ENCODE data around the gene TOPBP1. TPM values are rescaled to one million over a fixed set of nuclear protein-coding genes. Genes with fewer than 3 reads are reported as not detected.
A peak's percentile ranks its signal among the peaks of the same experiment; 100 is the strongest.

The TOPBP1 gene
- total and polyA plus RNA-seq, 2 of the 4 experiments (the other 2 are of a cell fraction), result 19.5 to 50.5 TPM

GRCh38 chr3:133570139-133570936, 91.4 kb downstream of the TOPBP1 start:
- peaks cover 11% of the 10 kb centered on the region for H4K20me1 ChIP-seq (ENCODE audit: insufficient read depth, low read length)
- peak; percentile 81 for DNase-seq
- peak overlapping the region; percentile 7 for H2AK9ac ChIP-seq (replicated peaks; ENCODE audit: low read depth, low read length, poor library complexity)
- peak; percentile 1 for ATAC-seq (ENCODE audit: low read depth)
- H3K9ac ChIP-seq (ENCODE audit: low read depth, low read length), result no peak overlapping the region; the same call in 1 of the 2 replicates
- no peaks in the 10 kb centered on the region for H3K27me3 ChIP-seq (ENCODE audit: control insufficient read depth, insufficient read depth, low read length)
- peak overlapping the region; percentile 71 for H3K4ac ChIP-seq (ENCODE audit: low read depth, low read length)
- peaks cover 17% of the 10 kb centered on the region for H3K4me1 ChIP-seq (ENCODE audit: control insufficient read depth, insufficient read depth, low read length)
- TF ChIP-seq MAFK (IDR thresholded peaks at IDR 0.05; ENCODE audit: low read depth, low read length), result peak; percentile 67
- no peak for TF ChIP-seq CTCF (conservative IDR thresholded peaks at IDR 0.05; ENCODE audit: low read depth, low read length)
- no peak for TF ChIP-seq RCOR1 (IDR thresholded peaks at IDR 0.05; ENCODE audit: insufficient replicate concordance, low read length)
- TF ChIP-seq MAZ (IDR thresholded peaks at IDR 0.05; ENCODE audit: borderline replicate concordance, low read depth, low read length), result no peak
- no peak; the same call in 1 of the 2 replicates for TF ChIP-seq CEBPB (IDR thresholded peaks at IDR 0.05; ENCODE audit: low read depth, low read length)
- TF ChIP-seq ELK1 (IDR thresholded peaks at IDR 0.05; ENCODE audit: borderline replicate concordance, low read depth, low read length), result no peak
- TF ChIP-seq POLR2A (IDR thresholded peaks at IDR 0.05; ENCODE audit: low read depth, low read length), result no peak
- no peak for TF ChIP-seq SMC3 (IDR thresholded peaks at IDR 0.05; ENCODE audit: low read depth, low read length)
- TF ChIP-seq RFX5 (IDR thresholded peaks at IDR 0.05; ENCODE audit: low read depth, low read length), result no peak
- H3K4me2 ChIP-seq (ENCODE audit: low read depth, low read length), result peak overlapping the region; percentile 9; the same call in 1 of the 2 replicates
- no peak overlapping the region for H3K4me3 ChIP-seq (ENCODE audit: insufficient read depth, low read depth, low read length)
- peak overlapping the region; percentile 71 for H2BK120ac ChIP-seq (ENCODE audit: low read depth, low read length)
- peak overlapping the region; percentile 89 for H4K91ac ChIP-seq (ENCODE audit: insufficient read depth, low read depth, low read length)
- H4K8ac ChIP-seq (ENCODE audit: low read depth in 2 of 2, low read length in 2 of 2), result peak overlapping the region in 1 of 2 experiments; percentile 80; a peak in 2 of 4 replicates
- dilution Hi-C loops (cut with HindIII; ENCODE audit: low sequenced_read_pairs, unreplicated experiment), result no loop called here
- peak overlapping the region; percentile 65 for H3K14ac ChIP-seq (replicated peaks; ENCODE audit: low read depth, low read length)
- peak overlapping the region; percentile 65; the same call in 1 of the 2 replicates for H3K18ac ChIP-seq (ENCODE audit: low read depth, low read length)
- H3K9me1 ChIP-seq (ENCODE audit: insufficient read depth, low read length), result peaks cover 8% of the 10 kb centered on the region
- peak overlapping the region; percentile 46; the same call in 1 of the 2 replicates for H4K5ac ChIP-seq (ENCODE audit: low read depth, low read length)
- intact Hi-C loops (cut with micrococcal nuclease), result loop anchor here (5.0 to 10.0 kb wide), 2 partner anchors 234 to 528 kb away; partner anchors contain the start of gene SRPRB
- peaks cover 0 to 11% of the 10 kb centered on the region in 2 experiments; a peak in 3 of 4 replicates for H3K79me1 ChIP-seq (ENCODE audit: low read depth in 1 of 2, low read length in 2 of 2)
- H2BK20ac ChIP-seq (ENCODE audit: low read depth, low read length), result peak overlapping the region; percentile 90
- peak overlapping the region; percentile 14; the same call in 1 of the 2 replicates for H3K23ac ChIP-seq (ENCODE audit: low read depth, low read length)
- 100% methylated on average over 2 of the region's 5 CpGs; no CpG with 5 or more reads in 1 of the 2 experiments for WGBS, 2 experiments (ENCODE audit: extremely low coverage in 2 of 2, insufficient read length in 1 of 2)
- H3K56ac ChIP-seq (ENCODE audit: extremely low read depth, insufficient read depth, low read length), result peak overlapping the region; percentile 63; the same call in 1 of the 2 replicates
- H3K36me3 ChIP-seq (ENCODE audit: control insufficient read depth, insufficient read depth, low read length), result peaks cover 2% of the 10 kb centered on the region; the same call in 1 of the 2 replicates
- H2BK15ac ChIP-seq (ENCODE audit: low read depth, low read length), result peak overlapping the region; percentile 78; the same call in 2 of the 3 replicates
- H3K27ac ChIP-seq (ENCODE audit: insufficient read depth, low read length), result peak overlapping the region; percentile 27
- ChIA-PET POLR2A (ENCODE audit: unreplicated experiment) (interaction anchor here (0.6 to 0.7 kb wide), 2 partner anchors 23 to 34 kb away, joined by 4 to 5 read pairs; no protein-coding TSS in a partner anchor), CTCF (interaction anchor here (0.6 to 1.1 kb wide), 3 partner anchors 8 to 34 kb away, joined by 3 to 4 read pairs (median 4); no protein-coding TSS in a partner anchor)
- no TSS peak for BruUV-seq (replicated peaks)
- no peaks in the 10 kb centered on the region for H3K9me3 ChIP-seq (ENCODE audit: control insufficient read depth, insufficient read depth, low read length)
- H2AFZ ChIP-seq (replicated peaks; ENCODE audit: low read length, poor library complexity), result peak overlapping the region; percentile 36
- H2AK5ac ChIP-seq (ENCODE audit: low read depth, low read length), result peak overlapping the region; percentile 68
- in situ Hi-C loops (cut with MboI; ENCODE audit: low sequenced_read_pairs), result no loop called here
- H2BK5ac ChIP-seq (ENCODE audit: low read depth, low read length, poor library complexity, severe bottlenecking), result peak overlapping the region; percentile 84
